Muscle of leg (tissue), 16 donors: ENCODE data around the gene CPD. TPM values are rescaled to one million over a fixed set of nuclear protein-coding genes. Genes with fewer than 3 reads are reported as not detected.

Source experiments
- DNase-seq: peaks from one replicate; pipeline ENCODE4 v3.0.0; 2013
- H3K27ac ChIP-seq: one replicate; pipeline ENCODE4 v1.5.1; 2013; ENCODE audit warnings: mild to moderate bottlenecking, low read length, control low read depth
- H3K27me3 ChIP-seq: one replicate; pipeline ENCODE4 v1.6.1; 2013; ENCODE audit warnings: low read length; ENCODE audit not compliant: control insufficient read depth, insufficient read depth
- H3K36me3 ChIP-seq: one replicate; pipeline ENCODE4 v1.6.1; 2013; ENCODE audit warnings: low read length; ENCODE audit not compliant: control insufficient read depth, insufficient read depth
- H3K4me1 ChIP-seq: one replicate; pipeline ENCODE4 v1.6.1; 2013; ENCODE audit warnings: low read length; ENCODE audit not compliant: control insufficient read depth, insufficient read depth
- H3K4me3 ChIP-seq: one replicate; pipeline ENCODE4 v1.5.1; 2013; ENCODE audit warnings: low read length, control low read depth
- H3K9me3 ChIP-seq: replicated peaks from 2 replicates; pipeline ENCODE4 v1.6.1; 2013; ENCODE audit warnings: low read depth, low read length; ENCODE audit not compliant: control insufficient read depth
- WGBS: methylation state at CpG from one replicate; pipeline ENCODE4 v1.1.5; 2013; ENCODE audit warnings: missing lambda C conversion rate; ENCODE audit not compliant: insufficient coverage; 5-methylcytosine and 5-hydroxymethylcytosine counted together
- long read RNA-seq, 11 donors: transcript quantifications; one replicate each; lab custom pipeline, GENCODE V29; 2026
- polyA plus RNA-seq, 8 donors: library from polyadenylated mRNA; unstranded; fragments of 120-200 nt; gene quantifications; one replicate each; pipeline versions ENCODE4 v1.2.1 to v1.2.3, GENCODE V29; 2013; ENCODE audit warnings: inconsistent platforms in 1 of 8, low replicate concordance in 1 of 8; ENCODE audit not compliant: insufficient read length in 8 of 8, insufficient read depth in 1 of 8
- total RNA-seq: library from RNA; stranded (reverse); fragments of 120-200 nt; gene quantifications from one replicate; pipeline ENCODE4 v1.2.4, GENCODE V29; 2013

The CPD gene
- 24.1 TPM for total RNA-seq
- polyA plus RNA-seq: 10 to 100 TPM; 16.6 to 36.8 (median 24.6) TPM
- long read RNA-seq, donor 1, full-length matches to known transcripts: 2 of 2 reads
- long read RNA-seq, donor 1, partial matches to known transcripts: 0 of 2 reads
- long read RNA-seq, donor 1, other reads (novel, unspliced or antisense): 0 of 2 reads
- long read RNA-seq, donor 2: 0 reads
- long read RNA-seq, donor 3, full-length matches to known transcripts: 2 of 2 reads
- long read RNA-seq, donor 3, partial matches to known transcripts: 0 of 2 reads
- long read RNA-seq, donor 3, other reads (novel, unspliced or antisense): 0 of 2 reads
- long read RNA-seq, donor 4, full-length matches to known transcripts: 3 of 3 reads
- long read RNA-seq, donor 4, partial matches to known transcripts: 0 of 3 reads
- long read RNA-seq, donor 4, other reads (novel, unspliced or antisense): 0 of 3 reads
- long read RNA-seq, donor 5, full-length matches to known transcripts: 9 of 21 reads
- long read RNA-seq, donor 5, partial matches to known transcripts: 12 of 21 reads
- long read RNA-seq, donor 5, other reads (novel, unspliced or antisense): 0 of 21 reads
- long read RNA-seq, donor 6: 0 reads
- long read RNA-seq, donor 7, full-length matches to known transcripts: 5 of 5 reads
- long read RNA-seq, donor 7, partial matches to known transcripts: 0 of 5 reads
- long read RNA-seq, donor 7, other reads (novel, unspliced or antisense): 0 of 5 reads
- long read RNA-seq, donor 8, full-length matches to known transcripts: 4 of 4 reads
- long read RNA-seq, donor 8, partial matches to known transcripts: 0 of 4 reads
- long read RNA-seq, donor 8, other reads (novel, unspliced or antisense): 0 of 4 reads
- long read RNA-seq, donor 9, full-length matches to known transcripts: 4 of 4 reads
- long read RNA-seq, donor 9, partial matches to known transcripts: 0 of 4 reads
- long read RNA-seq, donor 9, other reads (novel, unspliced or antisense): 0 of 4 reads
- long read RNA-seq, donor 10, full-length matches to known transcripts: 6 of 6 reads
- long read RNA-seq, donor 10, partial matches to known transcripts: 0 of 6 reads
- long read RNA-seq, donor 10, other reads (novel, unspliced or antisense): 0 of 6 reads
- long read RNA-seq, donor 11, full-length matches to known transcripts: 1 of 1 reads
- long read RNA-seq, donor 11, partial matches to known transcripts: 0 of 1 reads
- long read RNA-seq, donor 11, other reads (novel, unspliced or antisense): 0 of 1 reads

- Histone ChIP-seq H3K4me1 (peaks cover 27% of the 10 kb centered on the region), H3K9me3 (no peaks in the 10 kb centered on the region), H3K36me3 (no peaks in the 10 kb centered on the region), H3K27me3 (peaks cover 2% of the 10 kb centered on the region), H3K4me3 (peak within 1 kb of the TSS; percentile 85), H3K27ac (peak within 1 kb of the TSS; percentile 87)
- under 1% methylated on average over 55 of the region's 59 CpGs for WGBS
- DNase-seq: peak; percentile 98
Measured at GRCh38 chr17:30378825-30379302, at the start of gene CPD. Gene CPD, plus strand, starts transcription at chr17:30378927. Its CDS starts 54 bp downstream, at chr17:30378981.

- no peak for DNase-seq
- no CpG with 5 or more reads among the region's 4 CpGs for WGBS
- no peaks in the 10 kb centered on the region for H3K36me3 ChIP-seq
- H3K9me3 ChIP-seq: no peaks in the 10 kb centered on the region
- H3K27ac ChIP-seq: no peak overlapping the region
- no peaks in the 10 kb centered on the region for H3K27me3 ChIP-seq
- H3K4me3 ChIP-seq: no peak overlapping the region
- H3K4me1 ChIP-seq: no peaks in the 10 kb centered on the region
Measured at GRCh38 chr17:30332057-30332542, 46.6 kb upstream of the CPD start.

GRCh38 chr17:30333503-30334360 is 45.0 kb upstream of the CPD start, which contains the start of gene TMIGD1:
Gene TMIGD1, minus strand, starts transcription at chr17:30334057. Its CDS starts 1,924 bp downstream, at chr17:30332133.
- no peaks in the 10 kb centered on the region for H3K36me3 ChIP-seq
- H3K27ac ChIP-seq: no peak within 1 kb of the TSS
- H3K27me3 ChIP-seq: no peaks in the 10 kb centered on the region
- no peaks in the 10 kb centered on the region for H3K4me1 ChIP-seq
- no peak for DNase-seq
- no peaks in the 10 kb centered on the region for H3K9me3 ChIP-seq
- no peak within 1 kb of the TSS for H3K4me3 ChIP-seq
- 82% methylated on average over 3 of the region's 9 CpGs for WGBS

- H3K27me3 ChIP-seq: no peaks in the 10 kb centered on the region
- no peaks in the 10 kb centered on the region for H3K36me3 ChIP-seq
- H3K27ac ChIP-seq: no peak overlapping the region
- H3K4me3 ChIP-seq: no peak overlapping the region
- no CpG with 5 or more reads among the region's 4 CpGs for WGBS
- H3K4me1 ChIP-seq: no peaks in the 10 kb centered on the region
- DNase-seq: no peak
- H3K9me3 ChIP-seq: no peaks in the 10 kb centered on the region
Measured at GRCh38 chr17:30334421-30334820, 44.3 kb upstream of the CPD start.

- Histone ChIP-seq H3K27ac (no peak overlapping the region), H3K4me3 (no peak overlapping the region), H3K27me3 (no peaks in the 10 kb centered on the region), H3K36me3 (no peaks in the 10 kb centered on the region), H3K9me3 (no peaks in the 10 kb centered on the region), H3K4me1 (peaks cover 3% of the 10 kb centered on the region)
- no peak for DNase-seq
- 34% methylated on average over 3 of the region's 8 CpGs for WGBS
Measured at GRCh38 chr17:30336369-30337171, 42.2 kb upstream of the CPD start.

DNA sequence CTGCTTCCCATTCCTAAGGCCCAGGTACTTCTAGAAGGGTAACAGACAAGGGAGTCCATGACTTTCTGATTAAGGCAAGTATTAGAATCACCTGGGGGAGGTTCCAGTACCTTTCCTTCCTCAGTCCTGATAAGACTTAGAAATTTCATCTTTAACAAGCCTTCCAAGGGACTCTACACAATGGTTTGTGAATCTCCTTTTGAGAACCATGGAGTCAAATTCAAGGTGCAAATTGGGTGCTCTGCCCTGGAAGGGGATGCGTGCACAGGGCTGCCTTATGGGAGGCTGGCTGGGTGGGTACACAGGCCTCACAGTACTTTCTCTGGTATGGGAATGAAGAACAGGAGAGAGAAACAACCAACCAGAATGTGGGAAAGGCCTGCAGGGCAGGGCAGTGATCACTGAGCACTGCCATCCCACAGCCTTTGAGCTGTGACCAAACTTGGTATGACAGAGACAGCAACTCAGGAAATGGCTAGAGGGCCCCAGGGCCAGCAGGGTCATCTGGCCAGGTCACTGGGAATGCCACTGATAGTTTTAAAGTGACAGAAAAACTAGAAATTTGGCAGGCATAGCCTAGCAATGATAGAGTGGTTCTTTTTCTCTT is 41.2 kb upstream of the CPD start:
- Histone ChIP-seq H3K4me1 (peaks cover 3% of the 10 kb centered on the region), H3K27ac (no peak overlapping the region), H3K27me3 (no peaks in the 10 kb centered on the region), H3K36me3 (no peaks in the 10 kb centered on the region), H3K4me3 (no peak overlapping the region), H3K9me3 (no peaks in the 10 kb centered on the region)
- DNase-seq: no peak
- WGBS: 80% methylated on average over 1 of the region's 1 CpG

DNA sequence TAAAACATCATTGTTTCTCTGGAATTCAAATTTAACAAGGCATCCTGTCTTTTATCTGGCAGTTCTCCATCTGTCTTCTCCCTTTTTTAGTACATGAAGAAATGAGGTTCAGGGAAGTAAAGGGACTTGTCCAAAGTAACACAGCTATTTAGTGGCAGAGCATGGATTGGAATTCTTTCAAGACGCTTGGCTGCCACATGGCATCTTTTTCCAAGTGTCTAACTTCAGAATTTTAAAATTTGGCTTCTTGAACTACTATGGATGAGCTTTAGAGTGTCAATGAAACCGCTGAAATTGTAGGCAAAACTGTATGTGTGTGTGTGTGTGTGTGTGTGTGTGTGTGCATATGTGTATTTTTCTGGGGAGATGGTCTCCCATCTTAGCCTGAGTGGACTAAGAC is 39.6 kb upstream of the CPD start:
- Histone ChIP-seq H3K27ac (no peak overlapping the region), H3K4me3 (no peak overlapping the region), H3K36me3 (no peaks in the 10 kb centered on the region), H3K27me3 (no peaks in the 10 kb centered on the region), H3K9me3 (no peaks in the 10 kb centered on the region), H3K4me1 (peaks cover 3% of the 10 kb centered on the region)
- DNase-seq: no peak
- WGBS: no CpG with 5 or more reads among the region's 2 CpGs

DNA sequence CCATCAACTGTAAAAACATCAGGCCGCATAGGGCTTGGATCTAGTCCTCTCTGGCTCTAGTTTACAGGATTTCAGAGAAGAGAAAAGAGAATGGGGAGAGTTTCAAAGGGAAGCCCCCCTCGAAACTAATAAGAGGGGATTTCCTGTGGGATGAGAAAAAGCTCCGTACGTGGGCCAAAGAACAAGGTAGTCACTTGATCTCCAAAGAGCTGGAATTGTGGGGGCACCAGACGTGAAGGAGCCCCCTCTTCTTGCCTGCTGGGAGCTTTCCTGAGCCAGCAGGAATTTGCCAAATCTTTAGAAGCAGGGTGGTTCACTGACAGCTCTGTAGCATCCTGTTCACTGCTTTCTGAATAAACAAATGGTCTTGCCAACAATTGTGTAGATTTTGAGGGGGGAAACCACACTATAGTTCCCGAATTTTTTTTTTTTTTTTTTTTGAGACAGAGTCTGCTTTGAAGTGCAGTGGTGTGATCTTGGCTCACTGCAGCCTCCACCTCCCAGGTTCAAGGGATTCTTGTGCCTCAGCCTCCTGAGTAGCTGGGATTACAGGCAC is 37.8 kb upstream of the CPD start:
- no peaks in the 10 kb centered on the region for H3K36me3 ChIP-seq
- H3K9me3 ChIP-seq: no peaks in the 10 kb centered on the region
- H3K4me1 ChIP-seq: peaks cover 3% of the 10 kb centered on the region
- WGBS: 25% methylated on average over 3 of the region's 6 CpGs
- no peaks in the 10 kb centered on the region for H3K27me3 ChIP-seq
- H3K4me3 ChIP-seq: no peak overlapping the region
- peak; percentile 23 for DNase-seq
- peak overlapping the region; percentile 52 for H3K27ac ChIP-seq
